GM12891 (cell line): Measurements from ENCODE around the gene ICE1.

Source experiments
- POLR2A ChIP-seq: IDR thresholded peaks from 2 replicates; pipeline ENCODE4 v1.6.1; 2011; ENCODE audit warnings: low read depth, low read length, control low read depth
- POLR2AphosphoS5 ChIP-seq: IDR thresholded peaks from 2 replicates; pipeline ENCODE4 v1.6.1; 2011; ENCODE audit warnings: low read depth, low read length, control low read depth
- POU2F2 ChIP-seq: IDR thresholded peaks from 2 replicates; pipeline ENCODE4 v1.6.1; 2011; ENCODE audit warnings: low read depth, mild to moderate bottlenecking, control low read depth, low read length, moderate library complexity
- SPI1 ChIP-seq: IDR thresholded peaks from 2 replicates; pipeline ENCODE4 v1.6.1; 2011; ENCODE audit warnings: low read depth, low read length, control low read depth
- TAF1 ChIP-seq: IDR thresholded peaks from 2 replicates; pipeline ENCODE4 v1.6.1; 2011; ENCODE audit warnings: low read depth, low read length, control low read depth

DNA sequence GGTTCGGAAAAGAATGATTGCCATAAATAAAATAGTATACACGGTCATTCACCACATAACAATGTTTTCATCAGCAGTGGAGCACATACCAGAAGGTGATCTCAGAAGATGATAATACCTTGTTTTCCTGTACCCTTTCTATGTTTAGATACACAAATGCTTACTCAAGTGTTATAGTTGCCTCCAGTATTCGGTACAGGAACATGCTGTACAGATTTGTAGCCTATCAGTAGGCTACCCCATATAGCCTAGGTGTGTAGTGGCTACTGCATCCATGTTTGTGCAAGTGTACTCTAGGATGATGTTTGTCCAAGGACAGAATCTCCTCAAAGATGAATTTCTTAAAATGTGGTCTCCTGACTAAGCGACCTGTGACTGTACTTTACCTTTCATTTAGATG is 59.2 kb downstream of the ICE1 start:
- TF ChIP-seq POLR2AphosphoS5 (no peak), TAF1 (no peak), POLR2A (no peak), POU2F2 (no peak), SPI1 (no peak)
